COLO668 (cell line): ENCODE data around the gene TNFRSF14.
"Not testable (repeated sequence)": the region's sequence is repeated elsewhere in the genome, so short reads cannot be mapped to it uniquely, and the experiment has no call there.

Experiments
- DNase-seq: peaks from one replicate; lab custom pipeline; 2025; ENCODE audit not compliant: unreplicated experiment; lab: John Stamatoyannopoulos, UW

TNFRSF14 gene

GRCh38 chr1:2566101-2567045 lies 10.2 kb downstream of the TNFRSF14 start:
- no peak for DNase-seq

- no peak for DNase-seq
Measured at GRCh38 chr1:2567083-2567679, 11.0 kb downstream of the TNFRSF14 start.

- not testable (repeated sequence) for DNase-seq
Measured at GRCh38 chr1:2568187-2568816, 12.1 kb downstream of the TNFRSF14 start.

GRCh38 chr1:2569060-2569459 lies 12.9 kb downstream of the TNFRSF14 start:
- no peak for DNase-seq

GRCh38 chr1:2569703-2570102 lies 13.5 kb downstream of the TNFRSF14 start:
- DNase-seq, result not testable (repeated sequence)

- no peak for DNase-seq
Measured at GRCh38 chr1:2570332-2570731, 14.2 kb downstream of the TNFRSF14 start.

- DNase-seq, result no peak
Measured at GRCh38 chr1:2571348-2571747, 15.2 kb downstream of the TNFRSF14 start.

- no peak for DNase-seq
Measured at GRCh38 chr1:2573250-2573920, 17.2 kb downstream of the TNFRSF14 start.

- DNase-seq, result no peak
Measured at GRCh38 chr1:2574350-2574749, 18.2 kb downstream of the TNFRSF14 start.

GRCh38 chr1:2575801-2576663 lies 19.9 kb downstream of the TNFRSF14 start:
- no peak for DNase-seq

- DNase-seq, result not testable (repeated sequence)
Measured at GRCh38 chr1:2577565-2578075, 21.4 kb downstream of the TNFRSF14 start.

- DNase-seq, result no peak
Measured at GRCh38 chr1:2578758-2579118, 22.6 kb downstream of the TNFRSF14 start.

- DNase-seq, result no peak
Measured at GRCh38 chr1:2580691-2581090, 24.5 kb downstream of the TNFRSF14 start.

- no peak for DNase-seq
Measured at GRCh38 chr1:2582391-2582790, 26.2 kb downstream of the TNFRSF14 start.

- DNase-seq, result no peak
Measured at GRCh38 chr1:2583331-2583791, 27.2 kb downstream of the TNFRSF14 start.

GRCh38 chr1:2583871-2584351 lies 27.7 kb downstream of the TNFRSF14 start:
- peak; percentile 67 for DNase-seq

GRCh38 chr1:2584686-2585317 lies 28.6 kb downstream of the TNFRSF14 start:
- DNase-seq, result no peak

GRCh38 chr1:2585318-2586092 lies 29.3 kb downstream of the TNFRSF14 start:
- peak; percentile 82 for DNase-seq
